Posterior cingulate gyrus (tissue), 11 donors: ENCODE data around the gene CXXC5.
A peak's percentile ranks its signal among the peaks of the same experiment; 100 is the strongest.
"Not testable (repeated sequence)": the region's sequence is repeated elsewhere in the genome, so short reads cannot be mapped to it uniquely, and the experiment has no call there.

Experiments
- DNase-seq, 10 donors: peaks; one replicate each; pipeline versions ENCODE4 v3.0.0 to v3.0.0-alpha.2; 2020 to 2021; ENCODE audit warnings: mixed read lengths in 3 of 10
- intact Hi-C: fragments of 100-400 bp; cut with DNase I; formaldehyde crosslinking; loops from one replicate; pipeline ENCODE4 v1.15.1; 2023

The CXXC5 gene

GRCh38 chr5:139726248-139726647 lies 78.1 kb downstream of the CXXC5 start:
- intact Hi-C loops: no loop called here
- no peak for DNase-seq

- DNase-seq, intact Hi-C loops: not testable (repeated sequence)
Observed at GRCh38 chr5:139727615-139728014, 79.5 kb downstream of the CXXC5 start.

GRCh38 chr5:139731281-139731680 lies 83.1 kb downstream of the CXXC5 start:
- DNase-seq: no peak

GRCh38 chr5:139732019-139732418 lies 83.9 kb downstream of the CXXC5 start:
- no peak for DNase-seq
- intact Hi-C loops: no loop called here

More at GRCh38 chr5:139731281-139731680, 83.1 kb downstream of the CXXC5 start:
- intact Hi-C loops: no loop called here

GRCh38 chr5:139733010-139733688 lies 85.0 kb downstream of the CXXC5 start:
- intact Hi-C loops: no loop called here
- peak in 1 of 10 donors; percentile 84 for DNase-seq
